NCI-H1436 (cell line): ENCODE measurements around the gene NDRG2.
"Not testable (repeated sequence)": the region's sequence is repeated elsewhere in the genome, so short reads cannot be mapped to it uniquely, and the experiment has no call there.

ENCODE experiments used
- DNase-seq: peaks from one replicate; lab custom pipeline; 2025; lab: John Stamatoyannopoulos, UW

The NDRG2 gene

GRCh38 chr14:21033133-21033698 lies 8.4 kb upstream of the NDRG2 start:
- DNase-seq: no peak

- no peak for DNase-seq
Observed at GRCh38 chr14:21032326-21033132, 7.7 kb upstream of the NDRG2 start.

- DNase-seq: no peak
Observed at GRCh38 chr14:21030531-21030930, 5.7 kb upstream of the NDRG2 start.

- no peak for DNase-seq
Observed at GRCh38 chr14:21029917-21030316, 5.1 kb upstream of the NDRG2 start, which contains the start of gene TPPP2. Gene TPPP2 (plus strand): TSS chr14:21030217. CDS start chr14:21030582, 365 bp downstream.

DNA sequence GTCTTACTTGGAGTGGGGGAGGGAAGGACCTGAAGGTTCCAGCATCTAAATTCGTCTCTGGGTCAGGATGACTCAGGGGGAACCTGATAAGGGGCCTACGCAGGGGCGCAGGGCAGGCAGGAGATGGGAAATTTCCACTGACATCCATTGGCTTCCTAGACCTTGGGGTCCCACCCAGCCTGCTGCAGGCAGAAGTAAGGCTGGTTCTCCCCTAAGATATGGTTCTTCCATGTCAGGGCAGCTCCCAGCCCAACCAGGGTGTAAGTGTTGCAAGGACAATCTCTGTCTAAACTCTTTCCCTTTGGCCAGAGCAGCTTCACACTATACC lies 2.1 kb upstream of the NDRG2 start:
- DNase-seq: no peak

GRCh38 chr14:21026274-21026987 lies 1.6 kb upstream of the NDRG2 start:
- no peak for DNase-seq

GRCh38 chr14:21025371-21026273 lies 761 bp upstream of the NDRG2 start:
- DNase-seq: no peak

- no peak for DNase-seq
Observed at GRCh38 chr14:21023817-21024584, 860 bp downstream of the NDRG2 start.

GRCh38 chr14:21023174-21023573 lies 1.7 kb downstream of the NDRG2 start:
- no peak for DNase-seq

DNA sequence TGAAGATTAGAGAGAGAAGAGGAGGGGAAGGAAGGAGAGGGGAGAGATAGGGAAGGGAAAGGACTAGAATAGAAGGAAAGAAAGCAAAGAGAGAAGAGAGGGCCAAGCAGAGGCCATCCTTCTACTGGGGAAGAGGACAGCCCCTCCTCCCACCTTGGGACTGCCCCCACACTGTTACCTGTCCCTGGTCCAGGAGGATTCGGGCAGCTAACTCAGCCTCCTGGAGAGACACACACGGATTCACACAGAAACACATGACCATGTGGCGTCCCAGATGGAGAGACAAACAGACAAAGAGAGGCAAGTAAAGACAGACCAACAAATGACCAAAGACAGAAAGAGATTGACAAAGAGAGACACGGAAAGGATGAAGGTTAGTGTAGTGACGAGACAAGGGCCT lies 2.2 kb downstream of the NDRG2 start:
- no peak for DNase-seq

GRCh38 chr14:21020977-21021545 lies 3.8 kb downstream of the NDRG2 start:
- no peak for DNase-seq

DNA sequence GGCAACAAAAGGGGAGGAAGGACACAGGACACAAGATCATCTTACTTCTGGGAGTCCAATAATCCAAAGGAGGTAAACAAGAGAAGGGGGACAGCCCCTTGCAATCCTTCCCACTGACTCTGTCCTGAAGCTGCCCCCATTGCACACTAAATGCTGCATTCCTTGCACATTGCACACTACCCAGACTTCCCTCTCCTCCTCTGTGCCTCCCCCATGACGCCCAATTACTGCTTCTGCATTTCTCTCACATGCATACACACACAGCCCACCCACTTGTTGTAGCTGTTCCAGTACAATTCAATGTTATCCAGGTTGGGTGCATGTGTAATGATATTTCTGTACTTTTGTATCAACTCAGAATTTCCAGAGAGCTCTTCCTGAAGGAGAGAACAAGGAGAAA lies 5.5 kb downstream of the NDRG2 start:
- no peak for DNase-seq

DNA sequence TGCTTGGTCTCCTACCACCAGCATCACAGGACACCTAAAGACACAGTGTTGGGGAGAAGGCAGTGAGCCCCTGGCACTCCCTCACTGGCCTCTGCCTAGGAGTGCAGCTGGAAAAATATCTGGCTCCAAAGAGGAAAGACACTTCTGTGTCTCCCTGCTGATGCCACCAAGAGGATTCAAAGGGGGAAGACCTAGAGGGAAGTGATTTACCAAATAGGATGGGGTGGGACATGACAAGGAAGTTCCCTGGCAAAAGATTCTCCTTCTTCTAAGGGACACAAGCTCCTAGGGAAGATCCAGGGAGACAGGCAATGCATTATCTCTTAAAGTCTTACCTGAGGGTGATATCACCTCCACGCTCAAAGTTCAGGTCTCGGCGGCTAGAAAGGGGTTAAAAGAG lies 6.1 kb downstream of the NDRG2 start:
- DNase-seq: no peak

DNA sequence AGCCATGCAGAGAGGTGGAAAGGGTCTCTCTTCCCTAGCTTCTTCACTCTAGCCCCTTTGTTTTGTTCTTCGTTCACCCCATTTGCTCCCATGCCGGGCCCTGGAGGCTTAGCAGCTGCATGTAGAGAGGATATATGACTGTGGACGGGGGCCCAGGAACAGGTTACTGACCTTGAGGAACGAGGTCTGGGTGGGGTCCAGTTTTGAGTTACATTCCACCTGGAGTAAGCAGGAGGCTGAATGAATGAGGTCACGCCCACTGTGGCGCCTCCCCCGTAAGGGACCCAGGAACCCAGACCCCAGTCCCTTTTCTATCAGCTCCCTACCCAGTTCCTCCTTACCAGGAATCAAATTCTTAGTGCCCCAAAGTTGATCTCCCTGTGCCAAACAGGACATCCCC lies 6.6 kb downstream of the NDRG2 start:
- DNase-seq: no peak

DNA sequence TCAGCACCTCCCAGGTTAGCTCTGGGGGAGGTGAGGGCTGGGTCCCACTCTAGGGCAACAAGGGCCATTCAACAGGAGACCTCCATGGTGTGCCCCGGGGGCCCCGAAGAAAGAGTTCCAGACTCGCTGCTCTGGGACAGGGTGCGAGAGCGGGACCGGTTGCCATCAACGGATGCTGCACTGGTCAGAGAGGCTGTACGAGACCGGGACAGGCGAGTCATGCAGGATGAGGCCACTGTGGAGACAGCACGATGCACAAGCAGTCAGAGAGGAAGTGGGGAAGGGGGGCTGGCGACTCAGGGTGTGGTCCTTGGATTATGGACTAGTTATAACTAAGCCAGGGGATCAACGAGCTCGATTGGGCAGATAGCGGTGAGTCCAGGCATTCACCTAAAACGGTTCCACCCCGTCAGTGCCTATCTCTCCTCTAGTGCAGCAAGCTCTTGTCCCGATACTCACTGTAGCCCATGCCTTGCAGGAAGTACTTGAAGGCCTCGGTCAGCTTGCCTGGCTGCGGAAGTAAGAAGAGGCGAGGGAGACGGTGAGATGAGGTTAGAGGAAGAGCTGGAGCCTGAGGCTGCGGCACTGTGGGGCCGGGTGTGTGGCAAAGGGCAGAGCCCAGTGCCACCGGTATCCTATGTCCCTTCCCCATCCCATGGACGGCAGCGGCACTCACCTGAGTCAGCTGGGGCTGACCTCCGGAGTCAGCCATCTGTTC lies 7.2 kb downstream of the NDRG2 start:
- no peak for DNase-seq

DNA sequence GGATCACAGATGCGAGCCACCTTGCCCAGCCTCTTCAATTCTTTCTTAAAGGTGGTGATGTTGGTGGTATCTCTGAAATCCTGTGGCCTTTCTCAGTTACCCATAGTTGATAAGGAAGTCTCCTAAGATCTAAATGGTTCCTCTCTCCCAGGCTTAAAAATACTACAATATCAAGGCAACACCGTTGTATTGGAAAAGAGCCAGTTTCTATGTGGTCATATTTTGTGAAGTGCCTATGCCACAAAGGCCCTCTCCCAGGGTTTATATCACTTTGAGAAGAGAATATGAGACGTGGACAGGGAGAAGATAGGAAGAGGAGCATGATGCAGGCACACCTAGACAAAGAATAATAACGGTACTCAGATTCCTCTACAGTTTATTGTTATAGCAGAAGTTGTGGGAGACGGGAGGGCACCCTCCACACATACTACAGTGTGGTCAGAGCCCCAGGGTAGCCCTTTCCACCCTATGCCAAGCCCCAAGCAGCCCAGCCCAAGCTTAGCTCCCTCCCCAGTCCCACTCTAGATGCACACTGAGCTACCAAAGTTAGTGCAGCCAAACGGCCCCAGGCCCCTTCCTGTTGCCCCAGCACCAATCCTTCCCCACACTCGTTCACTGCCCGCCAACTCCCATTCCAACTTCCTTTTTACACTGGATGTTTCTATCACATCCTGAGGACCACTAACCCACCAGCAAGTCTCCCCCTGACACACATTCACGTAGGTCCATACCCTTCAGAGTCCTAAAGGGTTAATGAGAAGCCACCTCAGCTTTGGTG lies 8.3 kb downstream of the NDRG2 start:
- no peak for DNase-seq

DNA sequence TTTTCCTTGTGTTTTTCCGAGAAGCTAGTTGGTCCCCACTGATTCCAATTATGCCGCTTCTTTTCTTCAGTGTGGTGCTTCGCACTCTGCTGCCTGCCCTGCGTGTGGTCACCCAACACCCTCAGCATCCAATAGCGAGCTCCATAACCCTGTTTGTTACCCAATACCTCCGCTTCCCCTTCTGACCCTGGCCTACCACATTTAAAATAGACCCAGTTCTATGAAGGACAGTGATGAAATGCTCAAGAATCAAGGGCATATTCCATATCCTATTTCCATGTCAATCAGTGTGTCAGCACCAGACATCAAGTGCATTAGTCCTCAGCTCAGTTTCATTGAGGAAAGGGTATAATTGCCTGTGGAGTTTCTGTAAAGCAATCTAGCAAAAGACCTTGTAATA lies 9.5 kb downstream of the NDRG2 start:
- DNase-seq: no peak

DNA sequence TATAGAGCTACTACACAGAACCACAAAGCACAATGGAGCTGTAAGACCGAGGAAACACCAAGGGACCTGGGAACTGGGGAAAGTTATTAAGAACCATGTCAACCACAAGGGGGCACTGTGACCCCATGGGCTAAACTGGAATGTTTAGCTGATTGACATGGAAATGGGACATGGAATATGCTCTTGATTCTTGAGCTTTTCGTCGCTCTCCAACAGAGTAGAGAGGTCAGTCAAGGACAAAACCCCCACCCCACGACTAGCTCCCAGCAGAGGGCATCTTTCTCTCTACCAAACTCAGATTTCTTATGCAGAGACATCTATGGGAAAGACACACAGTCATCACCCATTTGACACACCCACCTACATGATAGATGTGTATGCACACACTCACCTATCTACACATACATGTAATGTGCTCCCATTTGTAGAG lies 10.1 kb downstream of the NDRG2 start:
- DNase-seq: peak; percentile 62

DNA sequence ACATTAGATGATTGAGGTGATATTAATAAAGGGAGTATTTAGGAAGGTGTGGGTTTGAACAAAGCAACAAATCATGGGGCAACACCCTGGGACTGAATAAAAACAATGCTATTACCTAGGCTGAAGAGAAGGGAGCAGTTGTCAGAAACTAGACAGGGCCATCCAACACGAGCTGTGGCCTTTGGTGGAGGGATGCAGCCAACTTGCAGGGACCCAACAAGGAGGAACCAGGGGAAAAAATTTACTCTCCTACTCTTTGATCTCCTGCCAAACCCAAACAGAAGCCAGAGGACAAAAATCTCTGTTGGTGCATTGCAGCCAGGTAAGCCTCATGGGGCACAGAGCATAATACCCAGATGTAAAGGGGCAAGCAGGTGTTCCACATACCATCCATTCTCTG lies 13.7 kb downstream of the NDRG2 start:
- DNase-seq: no peak

DNA sequence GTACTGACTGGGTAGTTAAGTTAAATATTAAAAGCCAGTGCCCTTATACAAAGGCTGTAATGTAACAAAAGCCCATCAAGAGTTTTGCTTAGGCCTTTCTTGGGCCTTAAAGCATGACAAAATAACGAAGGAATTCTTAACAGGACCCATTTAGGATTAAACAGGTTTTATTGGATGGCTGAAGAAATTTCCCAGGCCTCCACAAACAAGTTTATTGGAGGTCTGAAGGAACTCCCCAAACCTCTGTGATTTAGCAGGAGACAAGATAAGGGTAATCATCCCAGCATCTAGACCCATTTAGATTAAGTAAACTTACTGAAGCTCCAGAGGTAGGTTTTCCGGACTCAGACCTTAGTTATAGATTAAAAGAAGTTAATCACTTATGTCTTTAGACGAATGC lies 15.1 kb downstream of the NDRG2 start:
- DNase-seq: not testable (repeated sequence)
